NCI-H1092 treated with DMSO at 0.1 percent for 48 hours (cell line): ENCODE results near the gene DAAM1.

Experiments
- DNase-seq: peaks from one replicate; lab custom pipeline; 2025; lab: John Stamatoyannopoulos, UW

Gene DAAM1

GRCh38 chr14:59188461-59189090 lies at the start of gene DAAM1:
DAAM1 (plus strand) TSS chr14:59188667; CDS start chr14:59263478, 74,811 bp downstream.
- DNase-seq: peak; percentile 99

- no peak for DNase-seq
Measured at GRCh38 chr14:59139324-59139723, 49.1 kb upstream of the DAAM1 start.

GRCh38 chr14:59140106-59140843 lies 48.2 kb upstream of the DAAM1 start:
- no peak for DNase-seq

- no peak for DNase-seq
Measured at GRCh38 chr14:59146484-59146883, 42.0 kb upstream of the DAAM1 start.

GRCh38 chr14:59147007-59147406 lies 41.5 kb upstream of the DAAM1 start:
- DNase-seq: no peak

GRCh38 chr14:59148334-59148900 lies 40.0 kb upstream of the DAAM1 start:
- DNase-seq: no peak

- DNase-seq: no peak
Measured at GRCh38 chr14:59150990-59151389, 37.5 kb upstream of the DAAM1 start.

GRCh38 chr14:59154373-59154772 lies 34.1 kb upstream of the DAAM1 start:
- no peak for DNase-seq

- no peak for DNase-seq
Measured at GRCh38 chr14:59155886-59156285, 32.6 kb upstream of the DAAM1 start.

GRCh38 chr14:59159169-59159568 lies 29.3 kb upstream of the DAAM1 start:
- no peak for DNase-seq

- DNase-seq: no peak
Measured at GRCh38 chr14:59160506-59160905, 28.0 kb upstream of the DAAM1 start.

GRCh38 chr14:59161561-59162175 lies 26.8 kb upstream of the DAAM1 start:
- no peak for DNase-seq

- no peak for DNase-seq
Measured at GRCh38 chr14:59166258-59166657, 22.2 kb upstream of the DAAM1 start.

- DNase-seq: no peak
Measured at GRCh38 chr14:59175404-59175803, 13.1 kb upstream of the DAAM1 start.

GRCh38 chr14:59176765-59177164 lies 11.7 kb upstream of the DAAM1 start:
- DNase-seq: no peak

- no peak for DNase-seq
Measured at GRCh38 chr14:59177262-59177661, 11.2 kb upstream of the DAAM1 start.

GRCh38 chr14:59181791-59182190 lies 6.7 kb upstream of the DAAM1 start:
- DNase-seq: no peak

GRCh38 chr14:59182641-59183040 lies 5.8 kb upstream of the DAAM1 start:
- no peak for DNase-seq

GRCh38 chr14:59183150-59183549 lies 5.3 kb upstream of the DAAM1 start:
- DNase-seq: no peak

GRCh38 chr14:59184396-59184795 lies 4.1 kb upstream of the DAAM1 start:
- DNase-seq: no peak

GRCh38 chr14:59185676-59186075 lies 2.8 kb upstream of the DAAM1 start:
- DNase-seq: no peak

- no peak for DNase-seq
Measured at GRCh38 chr14:59186306-59186705, 2.2 kb upstream of the DAAM1 start.

GRCh38 chr14:59187118-59187517 lies 1.3 kb upstream of the DAAM1 start:
- no peak for DNase-seq
